Thoracic aorta endothelial cell (primary cell): Measurements from ENCODE around the gene EPOP. TPM values are rescaled to one million over a fixed set of nuclear protein-coding genes. Genes with fewer than 3 reads are reported as not detected.

Experiments used
- small RNA-seq: library from RNA; depleted of rRNA; stranded (forward); fragments of <200 nt; gene quantifications from one replicate; pipeline ENCODE3, GENCODE V24; 2012
- total RNA-seq: library from RNA; depleted of rRNA; stranded (reverse); fragments of >200 nt; gene quantifications from 2 replicates; pipeline ENCODE4 v1.2.3, GENCODE V29; 2012

EPOP gene
- total RNA-seq: 3.7 and 5.8 TPM in 2 replicates

DNA sequence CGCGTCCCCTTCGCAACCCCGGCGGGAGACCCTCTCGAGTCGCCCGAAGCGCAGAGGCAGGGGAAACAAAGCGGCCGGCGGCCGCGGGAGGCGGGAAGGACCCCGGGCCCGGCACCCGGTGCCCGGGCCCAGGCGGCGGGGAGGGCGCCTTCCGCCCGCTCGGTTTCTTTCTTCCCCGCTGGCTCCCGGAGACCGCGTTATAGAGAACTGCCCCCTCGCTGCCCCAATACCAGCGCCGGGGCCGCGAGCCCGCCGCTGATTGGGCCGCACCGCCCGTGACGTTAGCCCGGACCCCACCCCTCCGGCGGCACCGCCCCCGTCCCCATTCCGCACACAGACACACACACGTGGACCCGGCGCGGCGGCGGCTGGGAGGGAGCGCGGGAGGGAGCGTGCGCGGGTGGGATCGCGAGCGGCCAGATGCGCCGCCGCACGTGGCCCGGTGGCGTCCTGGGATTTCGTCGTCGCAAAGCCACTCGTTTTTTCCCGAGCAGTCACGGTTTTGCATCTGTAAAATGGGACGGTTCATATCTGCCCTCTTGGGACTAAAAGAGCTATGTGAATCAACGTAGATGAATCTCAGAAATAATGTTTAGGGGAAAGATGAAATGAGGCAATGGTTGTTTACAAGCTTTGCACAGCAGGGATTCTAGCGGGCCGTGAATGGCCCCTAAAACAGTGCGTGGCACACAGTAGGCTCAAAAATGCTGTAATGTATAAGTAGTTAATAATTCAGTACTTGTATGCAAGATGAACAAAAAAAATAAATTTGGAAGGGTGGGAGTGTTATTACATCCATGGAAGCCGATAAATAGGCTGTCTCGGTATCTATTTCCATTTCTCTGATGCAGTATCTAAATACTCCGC is at the start of gene EPOP:
TSS of gene EPOP (minus strand) at position 209 of the 867 bp plus-strand sequence. CDS start 462 bp downstream, outside the sequence.

DNA sequence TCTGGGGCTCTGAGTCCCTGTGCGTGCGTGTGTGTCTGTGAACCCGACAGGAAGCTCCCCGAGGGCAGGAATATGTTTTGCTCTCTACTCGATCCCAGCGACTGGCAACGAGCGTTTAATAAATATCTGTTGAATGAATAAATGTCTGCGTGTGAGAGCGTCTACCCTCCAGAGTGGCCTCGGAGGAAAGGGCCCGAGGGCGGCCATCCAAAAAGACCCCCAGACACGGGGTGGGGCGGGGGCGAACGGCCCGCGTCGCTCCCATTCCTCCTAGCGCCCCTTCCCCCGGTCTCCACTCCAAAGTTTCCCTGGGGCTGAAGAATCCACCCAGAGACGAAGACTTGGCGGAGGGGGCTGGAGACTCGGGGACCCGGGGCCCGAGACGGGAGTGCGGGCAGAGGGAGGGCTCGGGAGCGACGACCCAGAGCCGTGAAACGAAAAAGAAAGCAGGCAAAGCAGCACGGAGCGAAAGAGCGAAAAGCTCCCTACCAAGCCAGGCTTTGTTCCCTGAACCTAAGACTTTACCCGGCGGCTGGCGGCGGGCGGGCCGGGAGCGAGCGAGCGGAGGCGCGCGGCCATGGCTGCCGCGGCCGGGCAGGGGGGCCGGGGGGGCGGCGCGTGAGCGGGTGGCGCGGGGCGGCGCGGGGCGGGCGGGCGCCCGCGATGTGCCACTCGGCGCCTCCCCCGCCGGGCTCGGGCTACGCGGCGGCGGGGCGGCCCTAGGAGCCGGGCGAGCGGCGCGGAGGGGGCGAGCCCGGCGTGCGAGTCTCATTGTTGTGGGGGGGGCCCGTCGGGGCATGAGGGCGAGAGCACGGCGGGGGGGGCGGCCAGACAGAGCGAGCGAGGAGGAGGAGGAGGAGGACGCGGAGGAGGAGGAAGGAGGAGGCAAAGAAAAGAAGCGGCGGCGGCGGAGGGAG is 30.1 kb upstream of the EPOP start, which contains the start of gene MLLT6:
TSS of gene MLLT6 (plus strand) at position 668 of the 917 bp plus-strand sequence. CDS start 360 bp downstream, outside the sequence.

Small RNAs within 50 kb of the gene (small RNA-seq; reads per million reads assigned to genes)
- gene MIR4726: not detected
- gene MIR4734: not detected

Other genes with a start within 250 kb of the EPOP start
- 77.3 and 96.5 TPM in 2 replicates for gene ARHGAP23, start 246.5 kb downstream of the EPOP start, total RNA-seq
- gene SRCIN1, start 69.0 kb downstream of the EPOP start, total RNA-seq: 0.22 and 0.27 TPM in 2 replicates
- 36.8 and 45.8 TPM in 2 replicates for gene MLLT6, start 30.3 kb upstream of the EPOP start, total RNA-seq
- 3.2 and 4.6 TPM in 2 replicates for gene CISD3, start 55.4 kb upstream of the EPOP start, total RNA-seq
- gene PCGF2, start 73.4 kb upstream of the EPOP start, total RNA-seq: 9.2 and 13.4 TPM in 2 replicates
- gene PSMB3, start 77.8 kb upstream of the EPOP start, total RNA-seq: 310 and 315 TPM in 2 replicates
- 38.8 and 42.4 TPM in 2 replicates for gene PIP4K2B, start 124.6 kb upstream of the EPOP start, total RNA-seq
- 14.4 and 15.2 TPM in 2 replicates for gene CWC25, start 150.4 kb upstream of the EPOP start, total RNA-seq
- gene RPL23, start 178.8 kb upstream of the EPOP start, total RNA-seq: 1,157 and 1,235 TPM in 2 replicates
- gene LASP1, start 195.1 kb upstream of the EPOP start, total RNA-seq: 203 and 222 TPM in 2 replicates